ENCODE data around the gene GPR3.
A peak's percentile ranks its signal among the peaks of the same experiment; 100 is the strongest.
"Not testable (repeated sequence)": the region's sequence is repeated elsewhere in the genome, so short reads cannot be mapped to it uniquely, and the experiment has no call there.

Gene GPR3

GRCh38 chr1:27402349-27402754 is 9.9 kb downstream of the GPR3 start:
- DNase-seq: no peak

DNA sequence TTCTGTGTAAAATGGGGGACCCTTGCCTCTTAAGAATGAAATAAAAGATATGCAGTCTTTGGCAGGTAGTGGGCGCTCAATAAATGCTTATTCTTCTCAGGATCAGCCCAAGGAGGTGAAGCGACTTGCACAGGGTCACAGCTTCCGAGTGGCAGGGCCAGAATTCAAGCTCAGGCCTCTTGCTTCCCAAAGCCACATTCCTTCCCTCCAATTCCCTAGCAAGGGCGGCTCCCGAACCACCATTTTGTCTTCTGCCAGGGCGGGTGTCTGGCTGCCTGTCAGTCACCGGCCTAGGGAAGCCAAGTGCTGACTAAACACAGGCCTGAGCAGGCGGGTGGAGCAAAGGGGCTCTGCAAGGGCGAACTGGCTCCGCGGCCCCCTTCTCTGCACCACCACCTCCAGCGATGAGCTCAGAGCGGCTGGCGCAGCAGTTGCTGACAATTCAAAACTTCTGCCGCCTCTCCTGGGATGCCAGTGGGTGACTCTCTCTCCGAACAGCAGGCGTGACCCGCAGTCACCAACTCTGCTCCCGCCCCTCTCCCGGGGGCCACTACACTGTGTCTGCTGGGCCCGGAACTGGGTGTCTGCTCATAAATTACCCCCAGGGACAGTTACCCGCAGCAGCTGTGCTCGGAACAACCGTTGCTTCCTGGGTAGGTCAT is 10.8 kb downstream of the GPR3 start:
- DNase-seq: no peak

DNA sequence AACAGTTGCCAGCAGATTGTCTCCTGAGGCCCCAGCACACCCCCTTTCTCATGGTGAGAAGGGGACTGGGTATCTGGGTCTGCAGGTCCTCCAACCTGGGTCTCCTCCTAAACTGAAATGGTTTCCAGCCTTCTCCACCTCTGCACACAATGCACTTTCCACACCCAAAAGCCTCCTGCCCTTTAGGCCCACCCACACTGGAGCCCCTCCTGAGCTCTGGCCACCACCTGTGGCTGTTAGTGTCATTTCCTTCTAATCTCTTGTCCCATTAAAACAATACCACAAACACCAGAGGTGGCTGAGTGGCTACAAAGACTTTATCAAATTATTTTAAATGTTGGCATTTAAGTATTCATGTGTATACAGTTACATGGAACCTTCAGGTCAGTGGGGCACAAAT is 11.5 kb downstream of the GPR3 start:
- DNase-seq: no peak

DNA sequence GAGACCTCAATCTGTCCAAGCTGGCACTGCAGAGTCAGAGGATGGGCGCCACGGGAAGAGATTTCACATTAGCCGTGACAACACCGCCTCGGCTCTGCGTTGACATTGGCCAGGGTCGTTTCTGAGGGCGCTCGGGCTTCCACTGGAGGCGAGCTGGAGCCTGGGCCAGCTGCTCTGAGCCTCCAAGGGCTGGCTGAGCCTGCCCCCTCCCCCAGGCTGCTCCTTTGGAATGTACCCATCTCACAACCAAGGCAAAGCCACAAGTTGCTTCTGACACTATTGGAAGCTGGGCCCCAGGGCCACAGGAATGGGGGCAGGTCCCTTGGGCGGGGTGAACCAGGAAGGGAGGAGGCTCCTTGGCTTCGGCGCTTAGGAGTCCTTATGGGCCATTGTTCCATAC is 12.7 kb downstream of the GPR3 start:
- DNase-seq: no peak

DNA sequence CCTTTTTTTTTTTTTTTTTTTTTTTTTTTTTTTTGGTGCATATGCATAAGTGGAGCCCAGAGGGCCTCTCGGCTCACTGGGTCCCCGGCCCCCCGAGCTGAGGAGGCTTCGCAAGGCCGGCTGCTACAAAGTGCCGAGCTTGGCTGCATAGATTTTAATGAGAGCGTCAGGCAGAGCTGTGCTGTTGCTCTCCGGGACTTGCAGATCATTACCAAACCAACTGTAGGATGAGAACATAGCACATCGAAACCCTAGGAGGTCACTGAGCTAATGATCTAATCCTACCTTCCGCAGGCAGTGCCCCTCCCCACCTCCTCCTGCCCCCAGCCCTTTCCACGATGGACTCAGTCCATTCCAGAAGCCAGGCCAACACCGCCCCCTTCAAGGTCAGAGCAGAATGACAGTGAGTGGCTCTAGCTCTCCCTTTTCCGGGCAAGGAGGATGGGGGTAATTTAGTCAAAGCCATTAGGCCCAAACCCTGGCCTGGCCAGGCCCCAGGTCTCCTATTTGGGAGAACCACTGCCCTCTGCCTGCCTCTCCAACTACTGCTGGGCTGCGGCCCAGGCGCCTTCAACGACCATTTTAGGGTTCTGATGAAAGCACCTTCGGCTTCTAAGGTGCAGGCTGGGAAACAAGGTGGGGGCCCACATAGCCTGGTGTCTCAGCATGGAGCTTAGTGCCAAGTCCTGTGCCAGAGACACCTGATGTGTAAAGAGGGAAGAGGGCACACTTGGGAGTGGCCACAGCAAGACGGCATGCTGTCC is 13.4 kb downstream of the GPR3 start:
- DNase-seq: not testable (repeated sequence)

- DNase-seq: no peak
Measured at GRCh38 chr1:27406362-27406680, 13.9 kb downstream of the GPR3 start.

GRCh38 chr1:27406791-27407190 is 14.4 kb downstream of the GPR3 start:
- not testable (repeated sequence) for DNase-seq

DNA sequence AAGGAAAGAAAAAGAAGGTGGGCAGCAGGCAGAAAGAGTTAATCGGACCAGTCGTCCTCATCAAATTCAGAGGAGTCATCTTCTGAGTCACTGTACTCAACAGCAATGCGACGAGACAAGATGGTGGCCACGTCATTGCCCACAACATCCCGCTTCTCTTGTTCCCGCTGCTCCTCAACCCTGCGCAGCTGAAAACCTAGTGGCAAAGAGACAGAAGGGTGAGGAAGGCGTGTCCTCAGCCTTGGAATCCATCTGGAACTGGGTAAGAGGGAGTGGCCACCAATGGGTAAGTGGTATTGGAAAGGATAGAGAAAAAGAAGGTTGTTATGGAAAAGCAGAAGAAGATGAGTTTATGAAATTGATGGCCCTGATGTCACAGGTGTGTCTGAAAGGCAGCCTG is 15.7 kb downstream of the GPR3 start:
- DNase-seq: no peak

DNA sequence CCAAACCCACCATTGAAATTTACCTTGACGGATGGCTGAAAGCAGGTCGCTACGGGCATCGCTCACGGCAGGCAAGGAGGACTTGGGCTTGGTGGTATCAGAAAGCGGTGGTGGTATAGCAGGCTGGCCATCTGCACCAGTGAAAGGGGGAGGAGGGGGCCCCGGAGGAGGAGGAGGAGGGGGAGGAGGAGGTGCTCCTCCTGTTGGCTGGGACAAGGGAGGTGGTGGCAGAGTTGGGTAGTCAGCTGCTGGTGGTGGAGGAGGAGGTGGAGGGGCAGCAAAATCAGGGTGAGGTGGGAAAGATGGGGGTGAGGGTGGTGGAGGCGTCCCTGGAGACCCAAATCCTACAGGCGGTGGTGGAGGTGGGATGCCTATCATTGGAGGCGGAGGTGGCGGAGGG is 17.2 kb downstream of the GPR3 start:
- DNase-seq: no peak

- DNase-seq: no peak
Measured at GRCh38 chr1:27410709-27411108, 18.3 kb downstream of the GPR3 start.

- no peak for DNase-seq
Measured at GRCh38 chr1:27412502-27412901, 20.1 kb downstream of the GPR3 start.

- DNase-seq: no peak
Measured at GRCh38 chr1:27413004-27413403, 20.6 kb downstream of the GPR3 start.

DNA sequence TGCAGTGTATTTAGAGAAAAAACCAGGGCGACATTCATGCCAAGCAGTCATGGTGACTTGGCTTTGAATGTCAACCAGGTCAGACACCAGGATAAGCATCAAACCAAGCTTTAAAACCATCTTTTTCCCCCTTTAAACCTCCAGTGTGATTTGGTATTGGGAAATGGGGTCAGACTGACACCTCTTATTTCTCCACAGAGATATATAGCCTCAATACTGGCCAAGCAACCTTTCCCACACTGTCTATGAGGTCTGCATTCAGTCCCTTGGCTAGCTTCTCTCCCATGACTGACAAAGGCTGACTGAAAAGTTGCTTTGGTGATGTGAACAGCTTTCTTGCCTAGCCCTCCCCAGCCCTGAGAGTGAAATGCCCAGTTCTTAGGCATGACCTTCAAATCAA is 21.7 kb downstream of the GPR3 start:
- no peak for DNase-seq

DNA sequence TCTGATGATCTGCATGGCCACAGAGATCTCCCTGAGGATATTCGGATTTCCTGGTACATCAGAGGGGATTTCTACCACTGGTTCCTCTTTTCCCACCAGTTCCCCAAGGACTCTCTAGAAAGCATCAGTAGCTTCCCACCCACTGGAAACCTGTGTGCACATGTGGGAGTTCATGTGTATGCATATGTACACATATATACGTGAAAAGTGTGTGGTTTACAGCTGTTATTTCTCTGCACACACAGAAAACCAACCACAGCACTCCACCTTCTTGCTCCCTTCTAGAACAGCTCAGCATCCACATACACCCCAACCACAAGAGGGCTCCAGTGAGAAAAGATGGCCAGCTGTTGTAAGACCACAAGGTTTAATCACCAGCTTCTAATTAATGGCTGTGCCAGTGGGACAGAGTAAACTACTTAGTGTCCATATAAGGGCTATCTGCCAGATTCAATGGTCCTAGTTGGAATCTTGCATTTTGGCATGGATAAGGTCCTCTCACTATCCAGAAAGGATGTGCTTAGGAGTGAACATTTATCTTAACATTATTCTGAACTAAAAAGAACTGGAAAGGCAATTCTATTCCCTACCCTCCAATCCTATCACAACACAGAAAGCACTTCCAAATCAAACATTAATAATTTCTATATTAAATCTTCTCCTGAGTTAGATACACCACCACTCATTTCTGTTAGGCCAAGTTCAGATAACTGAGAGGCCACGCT is 24.1 kb downstream of the GPR3 start:
- peak; percentile 25 for DNase-seq

DNA sequence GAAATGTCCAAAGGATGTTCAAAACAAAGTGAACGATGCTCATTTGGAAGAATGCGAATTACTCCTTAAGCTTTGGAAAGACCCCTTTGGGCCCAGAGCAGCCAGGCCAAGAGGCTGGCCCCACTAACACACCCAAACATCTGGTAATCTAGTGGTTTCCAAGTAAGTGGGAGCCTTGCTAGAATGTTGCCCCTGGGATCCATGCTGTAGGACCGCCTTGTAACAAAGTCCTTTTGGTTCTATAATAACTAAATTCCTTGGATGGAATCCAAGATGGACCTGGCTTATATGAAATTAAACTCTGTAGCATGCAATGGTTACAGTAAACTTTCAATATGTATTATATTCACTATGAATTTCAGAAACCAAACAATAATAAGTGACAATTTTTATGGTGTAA is 25.3 kb downstream of the GPR3 start:
- DNase-seq: no peak

DNA sequence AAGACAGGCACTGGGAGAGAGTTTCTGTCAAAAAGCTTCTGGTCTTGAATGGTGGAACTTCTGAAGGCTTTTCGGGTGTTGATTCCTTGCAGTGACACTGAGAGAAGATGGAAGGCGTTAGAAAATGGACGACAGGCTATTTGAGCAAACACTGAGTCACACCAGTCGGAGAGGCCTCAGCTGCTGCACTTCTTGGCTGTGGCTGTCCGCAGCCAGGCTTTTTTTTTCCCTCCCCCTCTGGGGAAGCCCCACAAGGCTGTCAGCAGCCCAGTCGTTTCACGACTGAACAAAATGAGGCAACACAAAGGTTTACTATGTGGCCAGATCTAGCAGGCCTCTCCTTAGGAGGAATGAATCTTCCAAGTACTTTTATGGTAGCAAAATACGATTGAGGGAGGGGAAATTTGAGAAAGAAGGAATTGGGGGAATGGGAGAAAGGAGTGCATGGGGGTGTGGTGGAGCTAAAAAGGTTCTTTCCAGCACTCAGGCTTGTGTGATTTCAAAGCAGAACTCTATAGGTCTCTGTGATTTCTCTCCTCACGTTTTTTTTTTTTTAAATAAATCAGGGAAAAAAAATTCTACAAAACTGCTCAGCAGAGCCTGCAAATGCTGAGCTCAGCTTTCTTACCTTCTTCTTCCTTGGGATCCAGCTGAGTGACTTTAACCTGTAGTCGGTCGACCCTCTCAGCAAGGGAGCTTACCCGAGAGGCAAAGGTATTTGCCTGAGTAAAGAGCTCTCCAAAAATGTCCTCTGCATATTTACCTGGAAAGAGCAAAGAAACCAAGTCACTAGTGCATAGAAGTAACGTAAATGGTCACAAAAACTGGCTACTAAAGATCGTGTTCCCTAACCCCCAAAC is 26.1 kb downstream of the GPR3 start:
- no peak for DNase-seq

- no peak for DNase-seq
Measured at GRCh38 chr1:27423709-27424108, 31.3 kb downstream of the GPR3 start.

GRCh38 chr1:27427329-27427728 is 34.9 kb downstream of the GPR3 start:
- no peak for DNase-seq

- no peak for DNase-seq
Measured at GRCh38 chr1:27427816-27428315, 35.4 kb downstream of the GPR3 start.

DNA sequence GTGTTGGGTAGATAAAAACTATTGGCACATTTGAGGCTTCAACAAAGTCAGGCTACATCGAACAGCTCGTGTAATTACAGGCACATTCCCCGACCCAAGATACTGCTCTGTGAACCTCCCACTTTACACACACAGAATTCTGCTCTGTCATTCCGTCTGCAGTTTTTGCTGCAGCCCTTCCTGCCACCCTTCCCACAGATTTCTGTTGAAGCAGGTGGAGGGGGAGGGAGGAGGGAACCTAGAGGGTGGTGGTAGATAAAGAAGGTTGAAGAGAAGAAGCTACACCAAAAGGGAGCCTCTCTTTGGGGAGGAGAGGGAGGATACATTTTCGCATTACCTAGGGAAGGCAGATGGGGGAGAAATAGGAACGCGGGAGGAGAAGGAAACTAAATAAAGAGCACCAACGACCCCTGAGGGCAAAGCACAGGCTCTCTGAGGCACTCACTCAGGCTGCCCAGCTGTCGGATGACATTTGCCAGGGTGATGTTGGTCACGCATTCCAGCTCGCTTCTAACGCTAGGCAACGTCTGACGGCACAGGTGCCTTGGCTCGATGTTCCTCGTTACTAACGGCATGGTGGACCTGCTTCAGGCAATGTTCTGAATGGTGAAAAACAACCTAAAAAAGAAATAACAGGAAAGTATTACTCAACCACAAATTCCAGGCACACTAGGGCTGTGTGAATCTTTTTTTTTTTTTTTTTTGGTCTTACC is 36.0 kb downstream of the GPR3 start:
- peak; percentile 18 for DNase-seq

- no peak for DNase-seq
Measured at GRCh38 chr1:27429029-27429425, 36.6 kb downstream of the GPR3 start.

- no peak for DNase-seq
Measured at GRCh38 chr1:27430903-27431600, 38.6 kb downstream of the GPR3 start.

All from NCI-H2081 treated with DMSO at 0.1 percent for 48 hours (cell line).